ENCODE data around the gene IL27RA.

IL27RA gene

DNA sequence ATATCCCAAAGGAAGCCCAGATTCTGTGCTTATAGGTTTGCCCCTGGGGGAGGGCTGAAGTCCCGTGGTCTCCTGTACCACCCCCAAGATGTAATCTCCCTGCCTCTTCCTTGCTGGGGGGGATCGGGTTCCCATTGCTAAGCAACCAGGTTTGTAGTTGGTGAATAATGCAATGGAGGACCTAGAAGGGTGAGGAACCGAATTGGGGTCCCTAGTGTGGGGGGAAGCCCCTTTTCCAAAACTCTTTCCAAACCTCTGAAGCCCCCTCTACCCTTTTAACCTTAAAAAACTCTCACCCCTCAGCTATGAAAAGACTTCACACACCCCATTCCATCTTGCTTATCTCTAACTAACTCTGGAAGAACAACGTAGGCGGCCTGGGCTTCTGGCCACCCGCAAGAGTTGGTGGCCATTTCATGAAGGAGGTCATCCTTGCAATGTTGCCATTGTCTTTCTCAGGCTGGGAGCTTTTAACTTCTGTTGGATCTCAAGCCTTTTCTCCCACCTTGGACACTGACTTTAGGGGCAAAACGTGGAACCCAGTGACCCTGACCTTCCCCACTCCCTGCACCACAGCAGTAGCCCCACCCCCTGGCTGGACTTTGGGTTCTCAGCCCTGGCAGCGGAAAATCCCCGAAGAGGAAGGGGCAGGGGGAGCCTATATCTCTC is 29.7 kb downstream of the IL27RA start:
- DNase-seq, result no peak

- DNase-seq, result no peak
Observed at GRCh38 chr19:14061751-14062557, 30.4 kb downstream of the IL27RA start, which contains the start of gene PALM3. PALM3 (minus strand) TSS chr19:14062076; CDS start chr19:14061980, 96 bp downstream.

GRCh38 chr19:14062558-14062855 is 30.9 kb downstream of the IL27RA start:
- no peak for DNase-seq

- no peak for DNase-seq
Observed at GRCh38 chr19:14063105-14063504, 31.5 kb downstream of the IL27RA start.

DNA sequence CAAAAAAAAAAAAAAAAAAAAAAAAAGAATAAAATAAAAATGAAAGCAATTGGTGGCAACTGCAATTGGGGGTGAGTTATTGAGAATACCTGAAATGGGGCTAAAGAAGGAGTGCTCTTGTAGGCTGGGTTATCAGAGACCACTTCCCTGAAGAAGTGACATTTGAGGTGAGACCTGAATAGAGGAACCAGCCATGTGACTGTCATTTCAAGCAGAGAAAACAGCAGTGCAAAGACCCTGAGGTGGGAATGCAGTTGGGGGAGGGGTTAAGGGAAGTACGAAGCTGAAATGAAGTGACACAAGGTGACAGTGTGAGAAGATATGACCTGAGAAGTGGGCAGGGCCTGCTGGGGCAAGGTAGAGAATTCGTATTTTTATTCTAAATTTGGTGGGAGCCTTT is 34.6 kb downstream of the IL27RA start:
- no peak for DNase-seq

- DNase-seq, result no peak
Observed at GRCh38 chr19:14070268-14071050, 38.9 kb downstream of the IL27RA start.

DNA sequence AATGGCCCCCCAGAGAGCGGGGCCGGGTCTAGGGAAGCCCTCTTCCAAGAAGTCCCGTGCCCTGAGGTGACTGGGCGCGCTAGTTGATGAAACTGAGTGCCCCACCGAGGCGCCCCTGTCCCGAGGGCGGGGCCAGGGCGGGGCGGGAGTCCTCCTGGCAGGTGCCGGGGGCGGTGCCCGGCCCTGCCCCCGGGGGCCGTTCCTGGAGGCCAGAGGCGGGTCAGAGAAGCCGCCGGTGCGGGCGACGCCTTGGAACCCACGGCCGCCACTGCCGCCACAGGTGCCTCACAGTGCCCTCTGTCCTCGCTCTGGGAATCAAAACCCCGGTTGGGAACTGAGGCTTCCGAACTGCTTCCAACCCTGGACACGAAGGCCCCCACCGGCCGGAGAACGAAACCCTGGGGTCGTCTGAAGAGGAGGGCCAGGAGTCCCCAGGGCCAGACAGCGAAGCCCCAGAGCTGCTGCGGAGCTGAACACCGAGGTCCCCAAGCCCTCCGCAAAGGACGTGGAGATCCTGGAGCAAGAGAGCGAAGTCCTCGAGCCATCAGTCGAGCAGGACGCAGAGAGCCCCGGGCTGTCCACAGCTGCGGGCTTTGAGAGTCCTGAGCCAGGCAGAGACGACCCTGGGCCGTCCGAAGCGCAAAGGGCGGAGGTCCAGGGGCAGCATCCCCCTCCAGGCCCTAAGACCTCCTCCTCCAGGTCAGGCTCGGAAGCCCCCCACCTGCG is 41.1 kb downstream of the IL27RA start, which contains the start of gene MISP3:
Gene MISP3 (plus strand): TSS at position 252 of the 726 bp plus-strand sequence. CDS start 524 bp downstream, outside the sequence.
- peak in 1 of 2 donors; percentile 49 for DNase-seq

DNA sequence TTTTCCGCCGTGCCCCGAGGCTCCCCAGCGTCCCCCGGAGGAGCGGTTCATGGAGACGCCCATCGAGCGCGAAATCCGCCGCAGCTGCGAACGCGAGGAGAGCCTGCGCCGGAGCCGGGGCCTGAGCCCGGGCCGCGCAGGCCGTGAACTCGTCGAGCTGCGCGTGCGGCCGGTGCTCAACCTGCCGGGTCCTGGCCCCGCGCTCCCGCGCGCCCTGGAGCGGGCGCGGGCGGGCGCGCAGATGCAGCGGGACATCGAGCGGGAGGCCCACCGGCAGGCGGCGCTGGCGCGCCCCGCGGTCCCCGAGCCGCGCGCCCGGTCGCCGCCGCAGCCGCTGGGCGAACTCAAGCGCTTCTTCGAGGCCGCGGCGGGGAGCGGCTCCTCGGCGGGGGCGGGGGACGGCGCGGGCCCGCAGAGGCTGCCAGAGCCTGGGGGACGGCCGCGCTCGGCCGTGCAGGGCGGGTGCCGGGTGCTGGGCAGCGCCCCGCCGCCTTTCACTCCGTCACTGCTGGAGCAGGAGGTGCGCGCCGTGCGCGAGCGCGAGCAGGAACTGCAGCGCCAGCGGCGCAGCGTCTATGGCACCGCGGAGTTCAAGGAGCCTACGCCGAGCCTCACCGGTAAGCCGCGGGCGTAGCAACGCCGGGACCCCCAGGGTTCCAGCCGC is 41.8 kb downstream of the IL27RA start:
- DNase-seq, result peak in 1 of 2 donors; percentile 82

- DNase-seq, result peak in 1 of 2 donors; percentile 59
Observed at GRCh38 chr19:14073925-14074838, 42.6 kb downstream of the IL27RA start.

- no peak for DNase-seq
Observed at GRCh38 chr19:14078411-14078810, 46.8 kb downstream of the IL27RA start.

- DNase-seq, result peak; percentile 91 to 99
Observed at GRCh38 chr19:14080887-14081796, 49.6 kb downstream of the IL27RA start.

DNA sequence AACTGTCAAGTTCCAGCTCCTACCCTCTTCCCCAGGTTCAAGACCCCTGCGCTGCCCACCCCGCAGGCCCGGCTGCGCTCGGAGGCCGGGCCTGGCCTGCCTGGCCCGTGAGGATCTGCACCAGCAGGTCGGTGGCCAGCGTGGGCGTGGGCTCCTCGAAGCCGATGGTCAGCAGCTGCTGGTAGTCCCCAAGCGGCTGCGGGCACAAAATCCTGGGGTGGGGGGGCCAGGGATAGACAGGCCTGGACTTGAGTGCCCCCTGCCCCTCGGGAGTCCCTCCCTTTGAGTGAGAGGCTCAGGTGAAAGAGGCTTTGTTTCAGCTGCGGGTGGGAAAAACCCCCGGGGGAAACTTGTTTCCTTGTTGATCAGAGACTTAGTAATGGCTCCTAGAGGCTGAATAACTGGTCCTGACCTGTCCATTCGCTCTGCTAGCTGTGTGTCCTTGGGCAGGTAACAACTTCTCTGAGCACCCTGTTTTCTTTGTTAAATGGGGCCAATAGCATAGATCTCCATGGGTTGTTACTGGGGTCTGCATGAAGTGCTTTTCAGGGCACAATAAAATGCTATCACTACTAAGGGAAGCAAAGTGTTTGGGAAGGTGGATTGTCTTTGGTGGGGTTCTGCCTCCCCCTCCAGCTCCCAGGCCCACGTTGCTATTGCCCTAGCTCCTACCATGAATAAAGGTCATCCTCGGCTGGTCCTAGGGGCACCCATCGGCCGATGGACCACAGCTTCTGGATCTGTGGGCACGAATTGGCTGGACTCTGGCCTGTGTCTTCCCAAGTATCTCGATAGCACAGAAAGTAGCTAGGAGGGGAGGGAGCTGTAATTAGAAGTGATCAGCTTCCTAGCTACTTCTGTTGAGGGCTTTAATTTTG is 50.5 kb downstream of the IL27RA start:
- DNase-seq, result no peak

GRCh38 chr19:14082675-14082960 is 51.1 kb downstream of the IL27RA start:
- DNase-seq, result no peak

DNA sequence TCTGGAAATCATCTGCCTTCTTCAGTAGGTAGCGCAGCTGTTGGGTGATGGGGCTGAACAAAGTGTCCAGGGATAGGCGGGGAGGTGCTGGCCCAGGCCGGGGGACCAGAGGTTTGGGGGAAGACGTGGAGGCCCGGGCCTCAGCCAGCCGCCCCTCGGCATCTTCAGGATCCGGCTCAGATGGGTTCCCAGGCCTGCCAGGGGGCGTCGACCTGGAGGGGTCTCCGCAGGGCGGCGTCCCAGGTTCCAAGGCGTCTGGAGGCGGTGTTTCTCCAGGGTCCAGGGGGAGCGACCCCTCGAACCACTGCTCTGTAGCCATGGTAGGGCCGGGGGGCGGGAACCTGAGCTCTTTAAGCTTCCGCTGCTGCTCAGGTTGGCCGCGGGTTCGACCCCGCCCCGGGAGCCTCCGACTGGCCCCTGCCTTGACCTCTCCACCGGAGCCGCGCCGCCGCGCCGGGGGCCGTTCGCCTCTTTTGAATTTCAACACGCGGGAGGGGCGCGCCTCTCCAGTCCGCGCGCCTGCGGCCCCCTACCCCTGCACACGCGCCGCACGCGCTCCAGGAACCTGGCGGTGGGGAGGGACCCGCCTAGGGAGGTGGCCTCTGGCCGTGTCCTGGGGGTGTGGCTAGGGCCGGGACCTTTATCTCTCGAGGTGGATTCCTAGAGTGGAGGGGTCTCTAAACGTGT is 53.9 kb downstream of the IL27RA start, which contains the start of gene C19orf67:
Gene C19orf67 (minus strand): TSS at position 475 of the 687 bp plus-strand sequence. CDS start 156 bp downstream, at position 319.
- DNase-seq, result no peak

GRCh38 chr19:14086098-14086497 is 54.5 kb downstream of the IL27RA start:
- DNase-seq, result no peak

- DNase-seq, result no peak
Observed at GRCh38 chr19:14088634-14089411, 57.3 kb downstream of the IL27RA start.

GRCh38 chr19:14089412-14089661 is 57.8 kb downstream of the IL27RA start:
- DNase-seq, result no peak

Measured in bone marrow (tissue), 2 donors.